Esophagus muscularis mucosa (tissue), 4 donors: ENCODE measurements around the gene SLC22A5. TPM values are rescaled to one million over a fixed set of nuclear protein-coding genes. Genes with fewer than 3 reads are reported as not detected.
"Not testable (repeated sequence)": the region's sequence is repeated elsewhere in the genome, so short reads cannot be mapped to it uniquely, and the experiment has no call there.

Experiments used
- DNase-seq: peaks from one replicate; pipeline ENCODE4 v3.0.0-alpha.2; 2017; ENCODE audit errors: extremely low spot score
- H3K27ac ChIP-seq, 4 donors: fragments of 200-600 bp; sonication (generic); replicated peaks in 1 of 4; 1 replicate in 3 of 4; 2 replicates in 1 of 4; pipeline ENCODE4 v1.5.1; 2016 to 2019; ENCODE audit warnings: mild to moderate bottlenecking in 1 of 4
- H3K27me3 ChIP-seq, 4 donors: fragments of 200-600 bp; sonication (generic); one replicate each; pipeline versions ENCODE4 v1.5.1 to v1.6.0; 2016 to 2019
- H3K36me3 ChIP-seq, 4 donors: fragments of 200-600 bp; sonication (generic); one replicate each; pipeline ENCODE4 v1.5.1; 2016 to 2019
- H3K4me1 ChIP-seq, 4 donors: fragments of 200-600 bp; sonication (generic); one replicate each; pipeline ENCODE4 v1.5.1; 2016 to 2019
- H3K4me3 ChIP-seq, 4 donors: fragments of 200-600 bp; sonication (generic); 1 replicate in 2 of 4; 2 replicates in 2 of 4; pipeline ENCODE4 v1.5.1; 2016 to 2019; ENCODE audit warnings: mild to moderate bottlenecking in 4 of 4, moderate library complexity in 1 of 4
- H3K9me3 ChIP-seq, 4 donors: fragments of 200-600 bp; sonication (generic); 1 replicate in 3 of 4; 2 replicates in 1 of 4; pipeline ENCODE4 v1.5.1; 2016 to 2019
- EP300 ChIP-seq: sonication (generic); formaldehyde crosslinking; IDR thresholded peaks from one replicate; pipeline ENCODE4 v1.6.1; 2017; ENCODE audit warnings: antibody characterized with exemption
- POLR2A ChIP-seq: fragments of 450-650 bp; IDR thresholded peaks from one replicate; pipeline ENCODE4 v1.6.1; 2017; ENCODE audit warnings: antibody characterized with exemption, moderate library complexity, mild to moderate bottlenecking, low read depth
- POLR2AphosphoS5 ChIP-seq, 2 donors: sonication (generic); formaldehyde crosslinking; IDR thresholded peaks; one replicate each; pipeline ENCODE4 v1.6.1; 2017; ENCODE audit warnings: antibody characterized with exemption in 2 of 2
- WGBS: methylation state at CpG from one replicate; pipeline ENCODE4 v1.1.5; 2018; 5-methylcytosine and 5-hydroxymethylcytosine counted together
- intact Hi-C: fragments of 100-400 bp; cut with DNase I; formaldehyde crosslinking; loops from one replicate; pipeline ENCODE4 v1.15.1; 2023
- total RNA-seq, 4 donors: library from RNA; depleted of rRNA; stranded (reverse); fragments of >200 nt; gene quantifications; one replicate each; pipeline versions ENCODE4 v1.1.0 to v1.2.1, GENCODE V29; 2016
- TF ChIP-seq, protein P1 (sequence below), 3 experiments: fragments of 200-600 bp in 2 of 3; fragments of 450-650 bp in 1 of 3; sonication (generic) in 2 of 3; IDR thresholded peaks; one replicate each; pipeline ENCODE4 v1.5.1; 2017 to 2019; ENCODE audit warnings: antibody characterized with exemption in 3 of 3, mild to moderate bottlenecking in 2 of 3, moderate library complexity in 1 of 3

The SLC22A5 gene
- total RNA-seq, 4 donors from 2014 or later, result 6.2 to 8.8 (median 7.5) TPM

- no peak for DNase-seq
- 100% methylated on average over 1 of the region's 2 CpGs for WGBS
- no peak overlapping the region for H3K4me3 ChIP-seq
- no peak for TF ChIP-seq EP300
- TF ChIP-seq POLR2AphosphoS5 (IDR thresholded peaks at IDR 0.05), result no peak
- no peak for TF ChIP-seq POLR2A
- TF ChIP-seq, protein P1, sequence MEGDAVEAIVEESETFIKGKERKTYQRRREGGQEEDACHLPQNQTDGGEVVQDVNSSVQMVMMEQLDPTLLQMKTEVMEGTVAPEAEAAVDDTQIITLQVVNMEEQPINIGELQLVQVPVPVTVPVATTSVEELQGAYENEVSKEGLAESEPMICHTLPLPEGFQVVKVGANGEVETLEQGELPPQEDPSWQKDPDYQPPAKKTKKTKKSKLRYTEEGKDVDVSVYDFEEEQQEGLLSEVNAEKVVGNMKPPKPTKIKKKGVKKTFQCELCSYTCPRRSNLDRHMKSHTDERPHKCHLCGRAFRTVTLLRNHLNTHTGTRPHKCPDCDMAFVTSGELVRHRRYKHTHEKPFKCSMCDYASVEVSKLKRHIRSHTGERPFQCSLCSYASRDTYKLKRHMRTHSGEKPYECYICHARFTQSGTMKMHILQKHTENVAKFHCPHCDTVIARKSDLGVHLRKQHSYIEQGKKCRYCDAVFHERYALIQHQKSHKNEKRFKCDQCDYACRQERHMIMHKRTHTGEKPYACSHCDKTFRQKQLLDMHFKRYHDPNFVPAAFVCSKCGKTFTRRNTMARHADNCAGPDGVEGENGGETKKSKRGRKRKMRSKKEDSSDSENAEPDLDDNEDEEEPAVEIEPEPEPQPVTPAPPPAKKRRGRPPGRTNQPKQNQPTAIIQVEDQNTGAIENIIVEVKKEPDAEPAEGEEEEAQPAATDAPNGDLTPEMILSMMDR (IDR thresholded peaks at IDR 0.05), result no peak
- no peak overlapping the region for H3K27ac ChIP-seq
- H3K36me3 ChIP-seq, result peaks cover 10 to 37% (median 32%) of the 10 kb centered on the region in 4 donors
- H3K27me3 ChIP-seq, result no peaks in the 10 kb centered on the region
- peaks cover 0 to 4% (median 0%) of the 10 kb centered on the region in 4 donors for H3K4me1 ChIP-seq
- intact Hi-C loops, result no loop called here
- no peaks in the 10 kb centered on the region for H3K9me3 ChIP-seq
Observed at GRCh38 chr5:132397224-132397623, 27.7 kb downstream of the SLC22A5 start.

GRCh38 chr5:132397936-132398675 is 28.6 kb downstream of the SLC22A5 start:
- H3K4me1 ChIP-seq, H3K27me3 ChIP-seq, H3K27ac ChIP-seq, DNase-seq, H3K4me3 ChIP-seq, intact Hi-C loops, H3K9me3 ChIP-seq: not testable (repeated sequence)
- WGBS, result 64% methylated on average over 2 of the region's 12 CpGs
- peaks cover 10 to 29% (median 24%) of the 10 kb centered on the region in 4 donors for H3K36me3 ChIP-seq

- intact Hi-C loops, H3K36me3 ChIP-seq, H3K4me3 ChIP-seq, H3K27me3 ChIP-seq, H3K27ac ChIP-seq, DNase-seq, H3K9me3 ChIP-seq: not testable (repeated sequence)
- peaks cover 8 to 15% (median 11%) of the 10 kb centered on the region in 4 donors for H3K4me1 ChIP-seq
- 89% methylated on average over 2 of the region's 2 CpGs for WGBS
Observed at GRCh38 chr5:132404041-132404440, 34.5 kb downstream of the SLC22A5 start.

GRCh38 chr5:132405646-132406045 is 36.1 kb downstream of the SLC22A5 start:
- no peak for TF ChIP-seq POLR2A
- no peak for TF ChIP-seq EP300
- TF ChIP-seq POLR2AphosphoS5 (IDR thresholded peaks at IDR 0.05), result no peak
- TF ChIP-seq, protein P1 (IDR thresholded peaks at IDR 0.05), result no peak
- Histone ChIP-seq H3K27me3 (no peaks in the 10 kb centered on the region), H3K36me3 (no peaks in the 10 kb centered on the region), H3K27ac (no peak overlapping the region), H3K9me3 (no peaks in the 10 kb centered on the region), H3K4me3 (no peak overlapping the region), H3K4me1 (peaks cover 21 to 28% (median 25%) of the 10 kb centered on the region in 4 donors)
- intact Hi-C loops, result no loop called here
- WGBS, result 78% methylated on average over 1 of the region's 1 CpG
- no peak for DNase-seq

- no peak for TF ChIP-seq POLR2A
- TF ChIP-seq POLR2AphosphoS5 (IDR thresholded peaks at IDR 0.05), result no peak
- no peak for TF ChIP-seq EP300
- TF ChIP-seq, protein P1 (IDR thresholded peaks at IDR 0.05), result no peak
- H3K9me3 ChIP-seq, result no peaks in the 10 kb centered on the region
- no peaks in the 10 kb centered on the region for H3K27me3 ChIP-seq
- no peak overlapping the region for H3K27ac ChIP-seq
- WGBS, result 85% methylated on average over 4 of the region's 4 CpGs
- intact Hi-C loops, result no loop called here
- no peaks in the 10 kb centered on the region for H3K36me3 ChIP-seq
- no peak for DNase-seq
- H3K4me3 ChIP-seq, result no peak overlapping the region
- H3K4me1 ChIP-seq, result peaks cover 21 to 28% (median 25%) of the 10 kb centered on the region in 4 donors
Observed at GRCh38 chr5:132406144-132406783, 36.8 kb downstream of the SLC22A5 start.
